Sigmoid colon (tissue), 4 donors: Measurements from ENCODE around the gene CEP70.
"Not testable (repeated sequence)": the region's sequence is repeated elsewhere in the genome, so short reads cannot be mapped to it uniquely, and the experiment has no call there.

Source experiments
- EP300 ChIP-seq, 4 donors: sonication (generic); formaldehyde crosslinking; IDR thresholded peaks; one replicate each; pipeline ENCODE4 v1.6.1; 2017; ENCODE audit warnings: antibody characterized with exemption in 4 of 4
- POLR2A ChIP-seq, 2 donors: fragments of 450-650 bp; IDR thresholded peaks; one replicate each; pipeline ENCODE4 v1.6.1; 2016; ENCODE audit warnings: antibody characterized with exemption in 2 of 2, mild to moderate bottlenecking in 2 of 2, moderate library complexity in 2 of 2

DNA sequence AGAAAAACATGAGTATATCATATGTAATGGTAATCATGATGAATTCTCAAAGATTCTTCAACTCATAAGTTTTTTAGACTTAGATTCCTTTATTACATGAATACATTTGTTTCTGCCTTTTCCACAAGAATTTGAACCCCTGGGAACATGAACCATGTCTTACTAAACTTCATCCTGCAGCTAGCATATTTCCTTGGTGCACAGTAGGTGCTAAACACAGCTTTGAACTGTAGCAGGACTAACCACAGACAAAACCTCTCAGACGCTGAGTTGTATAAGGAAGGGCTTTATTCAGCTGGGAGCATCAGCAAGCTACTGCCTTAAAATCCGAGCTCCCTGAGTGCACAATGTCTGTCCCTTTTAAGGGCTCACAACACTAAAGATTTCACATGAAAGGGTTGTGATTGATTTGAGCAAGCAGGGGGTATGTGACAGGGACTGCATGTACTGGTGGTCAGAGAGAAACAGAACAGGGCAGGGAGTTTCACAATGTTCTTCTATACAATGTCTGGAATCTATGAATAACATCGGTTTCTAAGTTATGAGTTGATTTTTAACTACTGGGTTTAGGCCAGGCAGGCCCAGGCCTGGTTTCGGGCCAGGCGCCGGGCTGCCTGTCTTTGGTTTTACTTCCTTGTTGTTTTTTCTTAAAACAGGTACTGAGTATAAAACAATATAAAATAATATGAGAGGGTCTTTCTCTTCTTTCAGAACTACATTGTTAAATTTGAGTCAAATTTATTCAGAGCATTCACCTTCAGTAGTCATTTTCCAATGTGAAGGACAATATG, 3.3 kb upstream of the CEP70 start:
- not testable (repeated sequence) for TF ChIP-seq POLR2A, EP300 (IDR thresholded peaks at IDR 0.05)
